Activated CD4-positive, alpha-beta memory T cell treated with anti-CD3 and anti-CD28 coated beads, Interleukin-2, amount 10 ng/mL, durations not matched to agents 7 days and 5 days (primary cell): ENCODE data around the gene NAA35. TPM values are rescaled to one million over a fixed set of nuclear protein-coding genes. Genes with fewer than 3 reads are reported as not detected.
"Not testable (repeated sequence)": the region's sequence is repeated elsewhere in the genome, so short reads cannot be mapped to it uniquely, and the experiment has no call there.

Experiments used
- CTCF ChIA-PET: fragments of 350-600 bp; sonication (Branson Sonifier 250); formaldehyde crosslinking; loops from one replicate; lab custom pipeline; 2021; ENCODE audit warnings: antibody characterized with exemption, inconsistent platforms; lab: Charles Lee
- POLR2A ChIA-PET: fragments of 350-600 bp; sonication (Branson Sonifier 250); formaldehyde crosslinking; loops from one replicate; lab custom pipeline; 2021; ENCODE audit warnings: antibody characterized with exemption; lab: Charles Lee
- DNase-seq: peaks from one replicate; pipeline ENCODE4 v3.0.0-alpha.2; 2020
- H3K27ac Mint-ChIP-seq: one replicate; pipeline ENCODE4 v1.8.0; 2021; ENCODE audit warnings: mild to moderate bottlenecking, mixed read lengths
- H3K27me3 Mint-ChIP-seq: one replicate; pipeline ENCODE4 v1.8.0; 2021; ENCODE audit warnings: mixed read lengths
- H3K36me3 Mint-ChIP-seq: one replicate; pipeline ENCODE4 v1.8.0; 2021; ENCODE audit warnings: low read depth, mixed read lengths
- H3K4me1 Mint-ChIP-seq: one replicate; pipeline ENCODE4 v1.8.0; 2021; ENCODE audit warnings: mixed read lengths
- H3K4me3 Mint-ChIP-seq: one replicate; pipeline ENCODE4 v1.8.0; 2021; ENCODE audit warnings: mild to moderate bottlenecking, mixed read lengths
- H3K9me3 Mint-ChIP-seq: one replicate; pipeline ENCODE4 v1.8.0; 2021; ENCODE audit warnings: mixed read lengths
- total RNA-seq, 2 experiments: library from RNA; stranded (reverse); gene quantifications; one replicate each; pipeline ENCODE4 v1.2.3, GENCODE V29; 2021

Gene NAA35
- total RNA-seq, 2 experiments from 2014 or later = 22.0 to 23.3 TPM

- H3K4me1 Mint-ChIP-seq = peaks cover 14% of the 10 kb centered on the region
- ChIA-PET POLR2A (no interaction called here), CTCF (no interaction called here)
- H3K9me3 Mint-ChIP-seq = no peaks in the 10 kb centered on the region
- DNase-seq = no peak
- H3K27ac Mint-ChIP-seq = no peak overlapping the region
- H3K4me3 Mint-ChIP-seq = no peak overlapping the region
- no peaks in the 10 kb centered on the region for H3K27me3 Mint-ChIP-seq
- H3K36me3 Mint-ChIP-seq = peaks cover 50% of the 10 kb centered on the region
Measured at GRCh38 chr9:85964526-85964925, 23.6 kb downstream of the NAA35 start.

- H3K4me1 Mint-ChIP-seq = peaks cover 14% of the 10 kb centered on the region
- H3K27me3 Mint-ChIP-seq = no peaks in the 10 kb centered on the region
Measured at GRCh38 chr9:85964949-85965348, 24.0 kb downstream of the NAA35 start.

GRCh38 chr9:85969727-85970126 lies 28.8 kb downstream of the NAA35 start:
- H3K36me3 Mint-ChIP-seq = peaks cover 51% of the 10 kb centered on the region
- H3K4me1 Mint-ChIP-seq = peaks cover 7% of the 10 kb centered on the region
- no peak overlapping the region for H3K4me3 Mint-ChIP-seq
- POLR2A ChIA-PET = no interaction called here
- CTCF ChIA-PET = no interaction called here
- H3K27me3 Mint-ChIP-seq = no peaks in the 10 kb centered on the region
- no peak for DNase-seq
- no peaks in the 10 kb centered on the region for H3K9me3 Mint-ChIP-seq
- H3K27ac Mint-ChIP-seq = no peak overlapping the region

More at GRCh38 chr9:85964949-85965348, 24.0 kb downstream of the NAA35 start:
- Mint-ChIP-seq H3K27ac (peak overlapping the region; percentile 29), H3K4me3 (no peak overlapping the region), H3K9me3 (no peaks in the 10 kb centered on the region), H3K36me3 (peaks cover 53% of the 10 kb centered on the region)
- CTCF ChIA-PET = no interaction called here
- POLR2A ChIA-PET = no interaction called here
- no peak for DNase-seq

GRCh38 chr9:85971731-85972130 lies 30.8 kb downstream of the NAA35 start:
- no peaks in the 10 kb centered on the region for H3K9me3 Mint-ChIP-seq
- no peak overlapping the region for H3K4me3 Mint-ChIP-seq
- ChIA-PET POLR2A (no interaction called here), CTCF (interaction anchor here (0.7 kb wide), 1 partner anchor 323 kb away, joined by 3 read pairs; no protein-coding TSS in a partner anchor)
- H3K4me1 Mint-ChIP-seq = no peaks in the 10 kb centered on the region
- H3K27me3 Mint-ChIP-seq = no peaks in the 10 kb centered on the region
- H3K27ac Mint-ChIP-seq = no peak overlapping the region
- peaks cover 56% of the 10 kb centered on the region for H3K36me3 Mint-ChIP-seq
- no peak for DNase-seq

- POLR2A ChIA-PET = no interaction called here
Measured at GRCh38 chr9:85973238-85973637, 32.3 kb downstream of the NAA35 start.

GRCh38 chr9:85974055-85974547 lies 33.2 kb downstream of the NAA35 start:
- DNase-seq, CTCF ChIA-PET, H3K4me1 Mint-ChIP-seq, H3K27me3 Mint-ChIP-seq, H3K27ac Mint-ChIP-seq, H3K9me3 Mint-ChIP-seq, POLR2A ChIA-PET, H3K4me3 Mint-ChIP-seq: not testable (repeated sequence)
- peaks cover 62% of the 10 kb centered on the region for H3K36me3 Mint-ChIP-seq

More at GRCh38 chr9:85973238-85973637, 32.3 kb downstream of the NAA35 start:
- H3K36me3 Mint-ChIP-seq = peaks cover 59% of the 10 kb centered on the region
- no peak overlapping the region for H3K4me3 Mint-ChIP-seq
- H3K27me3 Mint-ChIP-seq = no peaks in the 10 kb centered on the region
- H3K27ac Mint-ChIP-seq = no peak overlapping the region
- CTCF ChIA-PET = no interaction called here
- DNase-seq = no peak
- H3K4me1 Mint-ChIP-seq = no peaks in the 10 kb centered on the region
- no peaks in the 10 kb centered on the region for H3K9me3 Mint-ChIP-seq

GRCh38 chr9:85978496-85978895 lies 37.5 kb downstream of the NAA35 start:
- H3K27me3 Mint-ChIP-seq = no peaks in the 10 kb centered on the region
- no peak overlapping the region for H3K27ac Mint-ChIP-seq
- H3K9me3 Mint-ChIP-seq = no peaks in the 10 kb centered on the region
- H3K4me3 Mint-ChIP-seq = no peak overlapping the region
- H3K4me1 Mint-ChIP-seq = no peaks in the 10 kb centered on the region
- no peak for DNase-seq
- ChIA-PET CTCF (no interaction called here), POLR2A (no interaction called here)
- peaks cover 65% of the 10 kb centered on the region for H3K36me3 Mint-ChIP-seq

- no peak for DNase-seq
- ChIA-PET POLR2A (no interaction called here), CTCF (no interaction called here)
Measured at GRCh38 chr9:85981369-85981768, 40.4 kb downstream of the NAA35 start.

GRCh38 chr9:85984457-85984856 lies 43.5 kb downstream of the NAA35 start:
- H3K27ac Mint-ChIP-seq = no peak overlapping the region
- ChIA-PET POLR2A (no interaction called here), CTCF (no interaction called here)

More at GRCh38 chr9:85981369-85981768, 40.4 kb downstream of the NAA35 start:
- H3K9me3 Mint-ChIP-seq = no peaks in the 10 kb centered on the region
- H3K27ac Mint-ChIP-seq = no peak overlapping the region
- peaks cover 80% of the 10 kb centered on the region for H3K36me3 Mint-ChIP-seq
- no peaks in the 10 kb centered on the region for H3K27me3 Mint-ChIP-seq
- H3K4me1 Mint-ChIP-seq = no peaks in the 10 kb centered on the region
- H3K4me3 Mint-ChIP-seq = no peak overlapping the region

GRCh38 chr9:85987236-85987635 lies 46.3 kb downstream of the NAA35 start:
- no peak overlapping the region for H3K27ac Mint-ChIP-seq
- POLR2A ChIA-PET = no interaction called here
- H3K36me3 Mint-ChIP-seq = peaks cover 69% of the 10 kb centered on the region
- no peak overlapping the region for H3K4me3 Mint-ChIP-seq
- CTCF ChIA-PET = interaction anchor here (1.5 kb wide), 1 partner anchor 46 kb away, joined by 3 read pairs; the partner anchor contains the start of gene NAA35
- DNase-seq = no peak
- H3K27me3 Mint-ChIP-seq = no peaks in the 10 kb centered on the region
- H3K9me3 Mint-ChIP-seq = no peaks in the 10 kb centered on the region
- no peaks in the 10 kb centered on the region for H3K4me1 Mint-ChIP-seq

More at GRCh38 chr9:85984457-85984856, 43.5 kb downstream of the NAA35 start:
- H3K36me3 Mint-ChIP-seq = peaks cover 76% of the 10 kb centered on the region
- no peak overlapping the region for H3K4me3 Mint-ChIP-seq
- H3K27me3 Mint-ChIP-seq = no peaks in the 10 kb centered on the region
- H3K4me1 Mint-ChIP-seq = no peaks in the 10 kb centered on the region
- H3K9me3 Mint-ChIP-seq = no peaks in the 10 kb centered on the region
- no peak for DNase-seq

GRCh38 chr9:85994191-85994590 lies 53.2 kb downstream of the NAA35 start:
- peaks cover 39% of the 10 kb centered on the region for H3K36me3 Mint-ChIP-seq
- POLR2A ChIA-PET = no interaction called here
- H3K4me3 Mint-ChIP-seq = no peak overlapping the region

GRCh38 chr9:85995097-85995496 lies 54.2 kb downstream of the NAA35 start:
- Mint-ChIP-seq H3K27me3 (no peaks in the 10 kb centered on the region), H3K36me3 (peaks cover 36% of the 10 kb centered on the region), H3K9me3 (no peaks in the 10 kb centered on the region), H3K27ac (no peak overlapping the region), H3K4me1 (no peaks in the 10 kb centered on the region), H3K4me3 (no peak overlapping the region)
- no peak for DNase-seq
- ChIA-PET POLR2A (no interaction called here), CTCF (no interaction called here)

More at GRCh38 chr9:85994191-85994590, 53.2 kb downstream of the NAA35 start:
- Mint-ChIP-seq H3K27ac (no peak overlapping the region), H3K27me3 (no peaks in the 10 kb centered on the region), H3K4me1 (no peaks in the 10 kb centered on the region), H3K9me3 (no peaks in the 10 kb centered on the region)
- CTCF ChIA-PET = no interaction called here
- no peak for DNase-seq

GRCh38 chr9:85995599-85995998 lies 54.7 kb downstream of the NAA35 start:
- Mint-ChIP-seq H3K27me3 (no peaks in the 10 kb centered on the region), H3K9me3 (no peaks in the 10 kb centered on the region), H3K27ac (no peak overlapping the region), H3K4me3 (no peak overlapping the region), H3K36me3 (peaks cover 39% of the 10 kb centered on the region), H3K4me1 (no peaks in the 10 kb centered on the region)
- ChIA-PET POLR2A (no interaction called here), CTCF (interaction anchor here (1.4 kb wide), 1 partner anchor 28 kb away, joined by 3 read pairs; no protein-coding TSS in a partner anchor)
- no peak for DNase-seq

- no peaks in the 10 kb centered on the region for H3K4me1 Mint-ChIP-seq
- no peak overlapping the region for H3K4me3 Mint-ChIP-seq
- POLR2A ChIA-PET = no interaction called here
- no peak for DNase-seq
- H3K9me3 Mint-ChIP-seq = peaks cover 5% of the 10 kb centered on the region
- H3K36me3 Mint-ChIP-seq = peaks cover 66% of the 10 kb centered on the region
- H3K27me3 Mint-ChIP-seq = no peaks in the 10 kb centered on the region
- H3K27ac Mint-ChIP-seq = no peak overlapping the region
- CTCF ChIA-PET = no interaction called here
Measured at GRCh38 chr9:86005253-86005775, 64.4 kb downstream of the NAA35 start.
